ENCODE measurements around the gene SS18L1.
A peak's percentile ranks its signal among the peaks of the same experiment; 100 is the strongest.

Gene SS18L1

DNA sequence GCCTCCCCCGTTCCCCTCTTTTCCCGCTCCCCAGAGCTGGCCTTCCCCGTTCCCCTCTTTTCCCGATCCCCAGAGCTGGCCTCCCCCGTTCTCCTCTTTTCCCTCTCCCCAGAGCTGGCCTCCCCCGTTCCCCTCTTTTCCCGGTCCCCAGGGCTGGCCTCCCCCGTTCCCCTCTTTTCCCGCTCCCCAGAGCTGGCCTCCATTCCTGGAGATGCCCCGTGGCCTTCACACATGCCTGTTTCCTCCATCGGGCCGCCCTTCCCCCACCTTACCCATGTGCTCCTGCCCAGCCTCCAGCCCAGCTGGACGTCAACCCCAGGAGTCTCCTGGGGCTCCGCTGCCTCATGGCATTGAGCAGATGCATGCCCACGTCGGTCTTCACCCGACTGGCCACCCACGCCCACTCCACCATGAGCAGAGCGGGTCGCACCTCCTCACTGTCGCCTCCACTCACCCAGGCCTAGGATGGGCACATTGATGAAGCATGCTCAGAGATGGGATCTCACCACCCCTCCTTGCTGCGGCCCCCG lies 8.3 kb downstream of the SS18L1 start:
- no peak for DNase-seq

DNA sequence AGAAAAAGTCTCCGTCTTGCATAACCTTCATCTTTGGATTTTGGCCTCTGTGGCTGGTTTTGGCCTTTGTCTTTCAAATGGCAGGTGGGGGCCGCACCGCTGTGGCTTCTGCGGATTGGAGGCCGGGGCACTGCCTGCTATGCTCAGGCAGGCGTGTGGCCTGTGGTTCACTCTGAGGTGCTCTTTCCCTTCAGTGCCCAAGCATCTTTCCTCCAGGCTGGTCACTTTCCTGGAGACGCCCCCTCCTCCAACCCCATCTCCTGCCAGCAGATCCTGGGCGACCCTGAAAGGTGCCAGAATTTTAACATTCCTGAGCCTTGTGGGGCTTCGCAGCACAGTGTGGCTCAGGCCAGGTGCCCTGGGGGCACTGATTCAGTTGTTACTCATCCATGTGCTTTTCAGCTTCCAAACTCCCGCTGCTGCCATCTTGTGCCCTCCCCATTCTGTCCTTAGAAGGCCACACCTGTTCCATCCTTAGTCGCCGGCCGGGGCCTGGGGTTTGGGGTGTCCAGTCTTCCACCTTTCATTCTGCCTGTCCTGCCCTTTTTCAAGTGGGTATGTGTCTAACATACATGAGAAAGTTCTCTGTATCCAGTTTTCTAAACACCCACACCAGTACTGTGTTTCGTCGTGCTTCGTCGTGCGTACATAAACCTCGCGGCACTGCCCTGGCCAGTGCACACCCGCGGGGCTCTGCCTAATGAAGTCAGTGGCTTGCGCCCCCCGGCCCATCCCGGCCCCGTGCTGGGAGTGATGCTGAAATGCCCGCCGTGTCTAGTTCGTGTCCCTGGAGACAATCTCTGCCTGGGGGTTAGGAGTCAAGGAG lies 12.1 kb downstream of the SS18L1 start:
- DNase-seq, result no peak

- DNase-seq, result no peak
Measured at GRCh38 chr20:62156254-62156556, 12.6 kb downstream of the SS18L1 start.

DNA sequence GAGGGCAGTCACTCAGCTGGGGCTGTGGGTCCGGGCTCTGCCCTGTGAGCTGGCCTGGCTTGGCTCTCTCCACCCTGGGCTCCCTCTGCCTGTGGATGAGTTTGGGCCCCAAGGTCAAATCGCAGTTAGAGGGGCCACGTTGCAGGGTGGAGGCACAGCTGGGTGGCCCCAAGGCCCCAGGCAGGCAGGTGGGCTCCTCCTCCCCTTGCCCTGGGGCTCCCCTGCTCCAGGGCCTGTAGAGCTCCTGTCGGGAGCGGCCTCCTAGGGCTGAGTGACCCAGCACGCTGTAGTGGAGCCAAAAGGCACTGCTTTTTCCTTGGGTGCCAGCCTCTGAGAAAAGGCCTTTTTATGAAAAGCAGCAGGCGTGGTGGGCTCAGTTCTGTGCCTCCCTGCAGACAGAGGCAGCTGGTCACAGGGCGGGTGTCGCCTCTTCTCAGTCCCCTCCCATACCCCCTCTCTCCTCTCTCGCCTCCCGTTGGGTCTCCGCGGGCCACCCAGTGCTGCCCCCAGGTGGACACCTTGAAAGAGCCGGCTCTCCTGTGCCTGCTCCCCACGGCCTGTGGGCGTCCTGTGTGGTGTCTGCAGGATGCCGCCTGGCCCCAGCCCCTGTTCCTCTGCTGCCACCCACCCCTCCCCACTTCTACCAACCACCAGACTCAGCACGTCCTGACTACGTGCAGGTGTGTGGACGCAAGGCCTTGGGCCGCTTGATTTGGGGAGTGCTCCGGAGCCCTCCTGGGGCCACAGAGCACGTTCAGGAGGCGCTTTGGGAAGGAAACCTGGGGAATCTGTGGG lies 13.2 kb downstream of the SS18L1 start:
- peak in 22 of 56 donors; percentile 6 to 56 (median 29) for DNase-seq

DNA sequence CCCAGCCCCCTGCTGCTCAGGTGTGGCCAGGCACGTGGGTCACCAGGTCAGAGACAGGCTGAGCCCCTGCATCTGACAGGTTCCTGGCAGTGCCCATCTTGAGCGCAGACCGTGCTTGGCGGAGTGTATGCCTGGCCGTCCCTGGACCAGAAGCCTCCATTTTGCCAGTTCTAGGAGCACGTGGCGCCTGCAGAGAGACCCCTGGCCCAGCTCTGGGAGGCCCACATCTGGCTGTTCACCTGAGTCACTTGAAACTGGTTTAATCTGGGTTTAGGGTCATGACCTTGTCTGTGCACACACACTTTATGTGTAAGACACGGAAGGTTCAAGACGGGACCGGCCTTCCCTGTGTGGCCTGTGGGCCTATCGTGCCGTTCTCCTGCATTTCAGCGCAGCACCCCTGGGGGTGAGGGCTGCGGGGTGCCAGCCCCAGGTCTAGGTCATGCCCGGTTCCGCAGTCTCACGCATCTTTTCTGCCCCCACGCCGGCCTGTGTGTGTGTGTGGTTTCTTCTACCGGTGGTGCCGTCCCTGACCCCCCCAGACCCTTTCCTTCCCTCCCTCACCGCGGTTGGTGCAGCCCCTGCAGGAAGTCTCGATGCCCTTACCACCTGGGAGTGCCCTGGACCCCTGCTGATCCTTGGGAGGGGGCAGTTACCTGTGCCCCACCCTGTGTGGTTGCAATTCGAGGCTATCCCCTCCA lies 14.0 kb downstream of the SS18L1 start:
- no peak for DNase-seq

GRCh38 chr20:62158088-62158400 lies 14.5 kb downstream of the SS18L1 start:
- no peak for DNase-seq

GRCh38 chr20:62158541-62158940 lies 15.0 kb downstream of the SS18L1 start:
- DNase-seq, result no peak

GRCh38 chr20:62159052-62159451 lies 15.5 kb downstream of the SS18L1 start:
- DNase-seq, result no peak

DNA sequence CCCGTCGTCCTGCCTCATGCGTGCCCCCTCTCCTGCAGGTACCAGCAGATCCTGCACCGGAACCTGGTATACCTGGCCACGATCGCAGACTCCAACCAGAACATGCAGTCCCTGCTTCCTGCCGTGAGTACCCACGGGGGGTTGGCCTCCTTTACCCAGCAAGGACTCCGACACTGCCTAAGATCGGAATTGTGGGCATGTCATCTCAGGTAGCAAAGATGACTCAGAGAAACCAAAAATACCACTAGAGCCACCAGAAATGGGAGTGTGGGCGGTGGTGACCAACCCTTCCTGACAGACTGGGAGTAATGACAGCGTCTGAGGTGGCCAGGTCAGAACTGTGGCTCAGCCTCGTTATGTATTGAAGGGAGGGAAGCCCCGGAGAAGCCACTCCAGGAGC lies 16.3 kb downstream of the SS18L1 start:
- no peak for DNase-seq

GRCh38 chr20:62160253-62160652 lies 16.7 kb downstream of the SS18L1 start:
- DNase-seq, result no peak

- no peak for DNase-seq
Measured at GRCh38 chr20:62160876-62161275, 17.3 kb downstream of the SS18L1 start.

GRCh38 chr20:62161347-62161746 lies 17.8 kb downstream of the SS18L1 start:
- DNase-seq, result no peak

GRCh38 chr20:62162765-62163484 lies 19.4 kb downstream of the SS18L1 start:
- no peak for DNase-seq

- DNase-seq, result no peak
Measured at GRCh38 chr20:62163485-62163865, 19.9 kb downstream of the SS18L1 start.

DNA sequence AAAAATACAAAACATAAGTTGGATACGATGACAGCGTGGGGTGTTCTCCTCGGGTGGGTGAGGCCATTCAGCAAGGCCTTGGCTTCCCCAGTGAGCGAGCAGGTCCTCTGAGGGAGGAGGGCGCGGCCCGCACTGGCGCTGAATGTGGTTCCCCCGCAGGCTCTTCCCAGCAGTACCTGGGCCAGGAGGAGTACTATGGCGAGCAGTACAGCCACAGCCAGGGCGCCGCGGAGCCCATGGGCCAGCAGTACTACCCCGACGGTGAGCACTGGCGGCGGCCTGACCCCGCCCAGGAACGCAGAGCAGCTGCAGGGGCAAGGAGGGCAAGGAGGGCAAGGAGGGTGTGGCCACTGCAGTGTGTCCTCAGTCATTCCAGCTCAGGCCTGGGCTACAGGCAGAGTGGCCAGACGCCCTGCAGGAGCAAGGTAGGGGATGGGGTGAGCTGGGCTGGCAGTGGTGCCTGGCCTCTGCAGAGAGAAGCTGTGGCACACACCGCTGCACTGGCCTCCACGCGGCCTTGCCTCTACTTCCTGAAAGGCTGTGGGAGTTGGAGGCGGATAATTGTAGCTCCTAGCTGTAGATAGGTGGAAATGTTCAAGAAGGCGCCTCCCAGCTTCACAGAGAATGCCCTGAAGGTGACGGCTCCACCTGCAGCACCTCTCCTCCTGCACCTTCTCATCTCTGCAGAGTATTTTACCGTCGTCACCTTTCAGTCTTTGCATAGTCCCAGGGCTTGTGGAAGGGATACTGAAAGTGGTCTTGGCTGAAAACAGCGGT lies 20.6 kb downstream of the SS18L1 start:
- DNase-seq, result no peak

GRCh38 chr20:62164879-62165761 lies 21.6 kb downstream of the SS18L1 start:
- DNase-seq, result no peak

- no peak for DNase-seq
Measured at GRCh38 chr20:62165762-62166399, 22.3 kb downstream of the SS18L1 start.

GRCh38 chr20:62167474-62167873 lies 23.9 kb downstream of the SS18L1 start:
- no peak for DNase-seq

GRCh38 chr20:62168061-62168460 lies 24.5 kb downstream of the SS18L1 start:
- DNase-seq, result no peak

Data from amygdala (tissue), 56 donors.